ENCODE results near the gene TOPAZ1. TPM values are rescaled to one million over a fixed set of nuclear protein-coding genes. Genes with fewer than 3 reads are reported as not detected.
A peak's percentile ranks its signal among the peaks of the same experiment; 100 is the strongest.

TOPAZ1 gene
- total RNA-seq, 1 donor from 2014 or later = not detected

- DNase-seq = no peak
These were observed 6.5 kb downstream of the TOPAZ1 start for GRCh38 chr3:44248152-44248551.

- no peak for DNase-seq
These were observed 10.8 kb downstream of the TOPAZ1 start for GRCh38 chr3:44252332-44252959.

GRCh38 chr3:44259404-44259803 lies 17.7 kb downstream of the TOPAZ1 start:
- DNase-seq = no peak

GRCh38 chr3:44264146-44264545 lies 22.5 kb downstream of the TOPAZ1 start:
- no peak for DNase-seq

- no peak for DNase-seq
These were observed 24.1 kb downstream of the TOPAZ1 start for GRCh38 chr3:44265815-44266214.

GRCh38 chr3:44272191-44272590 lies 30.5 kb downstream of the TOPAZ1 start:
- DNase-seq = no peak

- DNase-seq = no peak
These were observed 36.2 kb downstream of the TOPAZ1 start for GRCh38 chr3:44277925-44278324.

- DNase-seq = no peak
These were observed 38.4 kb downstream of the TOPAZ1 start for GRCh38 chr3:44280077-44280476.

- no peak for DNase-seq
These were observed 38.9 kb downstream of the TOPAZ1 start for GRCh38 chr3:44280631-44281030.

GRCh38 chr3:44284949-44285348 lies 43.3 kb downstream of the TOPAZ1 start:
- DNase-seq = no peak

GRCh38 chr3:44289882-44290462 lies 48.3 kb downstream of the TOPAZ1 start:
- DNase-seq = no peak

GRCh38 chr3:44292276-44292675 lies 50.6 kb downstream of the TOPAZ1 start:
- no peak for DNase-seq

GRCh38 chr3:44292947-44293346 lies 51.3 kb downstream of the TOPAZ1 start:
- DNase-seq = no peak

- DNase-seq = no peak
These were observed 55.6 kb downstream of the TOPAZ1 start for GRCh38 chr3:44297255-44297654.

- no peak for DNase-seq
These were observed 60.1 kb downstream of the TOPAZ1 start for GRCh38 chr3:44301746-44302145.

- no peak for DNase-seq
These were observed 67.8 kb downstream of the TOPAZ1 start for GRCh38 chr3:44309500-44309899.

- no peak for DNase-seq
These were observed 77.2 kb downstream of the TOPAZ1 start for GRCh38 chr3:44318891-44319311.

GRCh38 chr3:44321335-44321734 lies 79.6 kb downstream of the TOPAZ1 start:
- no peak for DNase-seq

GRCh38 chr3:44323341-44323955 lies 81.8 kb downstream of the TOPAZ1 start:
- DNase-seq = peak; percentile 85

GRCh38 chr3:44324584-44324983 lies 82.9 kb downstream of the TOPAZ1 start:
- DNase-seq = no peak

- no peak for DNase-seq
These were observed 84.3 kb downstream of the TOPAZ1 start for GRCh38 chr3:44326019-44326418.

GRCh38 chr3:44326515-44326914 lies 84.8 kb downstream of the TOPAZ1 start:
- no peak for DNase-seq

GRCh38 chr3:44329946-44330345 lies 88.3 kb downstream of the TOPAZ1 start:
- no peak for DNase-seq

- DNase-seq = no peak
These were observed 88.8 kb downstream of the TOPAZ1 start for GRCh38 chr3:44330444-44330843.
